SH-SY5Y (cell line): ENCODE measurements around the gene ACO1.

Source experiments
- GATA2 ChIP-seq: IDR thresholded peaks from 2 replicates; pipeline ENCODE4 v1.6.1; 2011; ENCODE audit warnings: mild to moderate bottlenecking, low read depth, low read length
- GATA3 ChIP-seq: IDR thresholded peaks from 2 replicates; pipeline ENCODE4 v1.6.1; 2011; ENCODE audit warnings: low read depth, mild to moderate bottlenecking, low read length, moderate library complexity

DNA sequence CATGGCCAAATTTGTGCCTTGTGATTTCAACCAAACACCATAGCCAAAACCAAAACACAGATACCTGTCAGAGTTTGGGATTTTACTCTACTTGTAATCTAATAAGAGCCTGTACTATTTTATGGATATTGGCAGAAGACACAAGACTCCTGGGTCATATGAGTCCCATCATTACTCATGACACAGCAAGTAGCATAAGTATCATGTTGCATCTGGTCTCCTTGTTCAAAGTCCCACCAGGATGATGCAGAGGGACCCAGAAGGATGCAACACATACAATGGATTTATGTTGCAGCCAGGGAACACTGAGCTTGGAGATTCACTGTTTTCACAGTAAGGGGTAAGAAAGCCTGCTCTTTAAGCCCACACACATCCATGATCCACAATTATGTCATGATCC, 13.2 kb upstream of the ACO1 start:
- no peak for TF ChIP-seq GATA2
- TF ChIP-seq GATA3: no peak
